ENCODE results near the gene CHPF. TPM values are rescaled to one million over a fixed set of nuclear protein-coding genes. Genes with fewer than 3 reads are reported as not detected.

CHPF gene
- total RNA-seq, 1 donor from 2014 or later, result 27.1 TPM

DNA sequence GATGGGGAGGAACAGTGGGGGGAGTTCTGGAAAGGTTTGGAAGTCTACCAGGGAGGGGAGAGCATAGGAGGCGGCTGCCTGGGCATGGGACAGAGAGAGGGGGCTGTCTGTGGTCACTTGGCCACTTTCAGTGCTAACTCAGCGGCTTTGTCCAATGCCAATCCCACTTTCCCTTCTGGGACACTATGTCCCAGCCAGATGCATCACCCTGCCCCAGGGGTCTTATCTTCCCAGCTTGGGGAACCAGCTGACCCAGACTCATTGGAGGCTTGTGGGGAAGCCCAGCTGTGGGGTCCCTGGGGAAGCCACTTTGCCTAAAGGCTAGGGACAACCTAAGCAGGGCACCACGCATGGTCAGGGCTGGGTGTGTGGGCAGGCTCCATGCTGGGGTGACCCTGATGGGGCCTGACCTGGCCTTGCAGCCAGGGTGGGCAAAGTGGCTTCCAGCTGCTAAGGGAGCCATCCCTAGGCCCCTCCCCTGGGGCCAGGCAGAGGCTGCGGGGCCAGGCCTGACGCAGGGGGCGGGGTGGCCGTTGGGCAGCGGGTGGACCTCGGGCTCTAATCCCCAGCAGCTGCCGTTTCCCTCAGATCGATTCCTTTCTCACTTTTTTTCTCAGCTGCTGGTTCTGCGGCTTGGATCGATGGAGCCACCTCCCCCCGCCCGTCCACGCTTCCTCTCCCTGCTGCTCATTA is 30.9 kb downstream of the CHPF start:
- ATAC-seq, result no peak

DNA sequence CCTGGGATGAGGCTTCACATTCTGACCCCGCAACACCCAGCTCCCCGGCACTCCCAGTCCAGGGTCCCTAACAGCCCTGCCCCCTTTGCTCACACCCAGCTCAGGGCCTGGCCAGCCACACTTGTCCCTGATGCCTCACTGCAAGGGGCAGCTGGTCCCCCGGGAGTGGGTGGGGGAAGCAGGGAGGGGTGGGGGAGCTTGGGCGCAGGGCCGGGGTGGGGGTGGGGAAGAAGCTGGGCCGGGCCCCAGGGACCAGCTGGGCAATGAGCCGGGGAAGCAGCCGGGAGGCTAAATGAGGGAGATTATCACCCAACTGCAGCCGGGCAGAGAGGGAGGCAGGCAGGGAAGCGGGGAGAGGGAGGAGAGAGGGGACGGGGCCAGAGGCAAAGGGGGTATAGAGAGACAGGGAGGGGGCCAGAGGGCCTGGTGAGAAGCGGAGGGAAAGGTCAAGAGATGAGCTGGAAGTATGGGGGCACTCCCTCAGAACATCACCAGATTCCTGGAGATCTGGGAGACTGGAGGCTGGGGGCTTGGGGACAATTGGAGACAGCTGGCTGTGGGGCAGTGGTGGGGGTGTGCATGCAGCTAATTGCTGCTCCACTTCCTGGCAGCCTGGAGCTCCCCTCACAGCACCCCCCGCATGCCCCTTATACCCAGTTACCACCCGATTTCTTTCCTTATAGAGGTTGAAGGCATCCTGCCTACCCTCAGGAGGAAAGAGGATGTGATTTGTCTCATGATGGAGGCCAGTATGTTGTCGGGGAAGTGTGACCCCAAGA is 31.9 kb downstream of the CHPF start:
- no peak for ATAC-seq

- no peak for ATAC-seq
These were observed 33.0 kb downstream of the CHPF start for GRCh38 chr2:219510512-219511135.

- ATAC-seq, result peak; percentile 63
These were observed 33.7 kb downstream of the CHPF start for GRCh38 chr2:219509780-219510511.

GRCh38 chr2:219508971-219509779 is 34.4 kb downstream of the CHPF start:
- ATAC-seq, result peak; percentile 6

GRCh38 chr2:219508444-219508734 is 35.2 kb downstream of the CHPF start:
- no peak for ATAC-seq

- ATAC-seq, result no peak
These were observed 35.8 kb downstream of the CHPF start for GRCh38 chr2:219507581-219508443.

DNA sequence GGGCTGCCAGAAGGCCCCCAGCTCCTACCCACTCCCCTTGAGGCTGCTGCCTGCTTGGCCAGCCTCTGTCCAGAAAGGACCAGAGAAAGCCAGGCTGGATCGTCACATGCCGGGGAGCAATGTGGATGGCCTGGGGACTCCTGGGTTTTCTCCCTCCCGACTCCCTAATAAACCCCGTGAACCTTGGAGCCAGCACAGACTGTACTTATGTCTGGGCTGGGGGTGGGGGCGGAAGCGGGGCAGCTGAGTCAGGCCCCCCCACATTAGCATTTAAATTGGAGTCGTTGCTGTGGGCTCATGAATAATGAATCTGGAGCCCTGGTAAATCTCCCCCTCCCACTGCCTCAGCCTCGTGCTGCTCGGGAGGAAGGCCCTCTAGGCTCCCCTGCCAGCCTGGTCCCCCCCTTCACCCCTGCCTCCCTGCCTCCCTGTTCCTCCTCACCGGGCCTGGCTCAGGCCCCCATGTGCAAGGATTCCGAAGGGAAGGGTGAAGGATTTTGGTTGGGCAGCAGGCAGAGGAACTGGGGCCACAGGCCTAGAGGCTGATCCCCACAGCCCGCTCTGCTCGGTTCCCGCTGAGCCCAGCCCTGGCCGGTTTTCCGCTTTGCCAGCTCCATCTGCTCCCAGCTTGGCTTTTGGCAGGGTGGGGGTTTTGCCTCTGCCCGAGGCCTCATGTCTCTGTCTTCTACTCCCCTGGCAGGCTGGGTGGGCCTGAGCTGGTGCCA is 36.6 kb downstream of the CHPF start:
- no peak for ATAC-seq

GRCh38 chr2:219506153-219506801 is 37.3 kb downstream of the CHPF start:
- ATAC-seq, result no peak

GRCh38 chr2:219505585-219505984 is 38.0 kb downstream of the CHPF start:
- ATAC-seq, result no peak

GRCh38 chr2:219502618-219503017 is 41.0 kb downstream of the CHPF start:
- no peak for ATAC-seq

DNA sequence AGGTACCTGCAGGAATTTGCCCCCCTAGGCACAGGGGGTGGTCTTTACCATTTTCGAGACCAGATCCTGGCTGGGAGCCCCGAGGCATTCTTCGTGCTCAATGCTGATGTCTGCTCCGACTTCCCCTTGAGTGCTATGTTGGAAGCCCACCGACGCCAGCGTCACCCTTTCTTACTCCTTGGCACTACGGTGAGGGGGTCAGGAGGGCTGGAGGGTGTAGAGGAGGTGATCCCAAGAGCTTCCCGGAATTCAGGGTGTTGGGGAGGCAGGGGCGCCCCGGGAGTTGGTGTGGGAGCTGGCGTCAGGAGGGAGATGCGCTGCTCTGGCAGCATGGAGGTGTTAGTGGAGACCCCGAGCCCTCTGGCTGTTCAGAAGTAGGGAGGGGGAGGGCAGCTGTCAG is 41.8 kb downstream of the CHPF start:
- no peak for ATAC-seq

DNA sequence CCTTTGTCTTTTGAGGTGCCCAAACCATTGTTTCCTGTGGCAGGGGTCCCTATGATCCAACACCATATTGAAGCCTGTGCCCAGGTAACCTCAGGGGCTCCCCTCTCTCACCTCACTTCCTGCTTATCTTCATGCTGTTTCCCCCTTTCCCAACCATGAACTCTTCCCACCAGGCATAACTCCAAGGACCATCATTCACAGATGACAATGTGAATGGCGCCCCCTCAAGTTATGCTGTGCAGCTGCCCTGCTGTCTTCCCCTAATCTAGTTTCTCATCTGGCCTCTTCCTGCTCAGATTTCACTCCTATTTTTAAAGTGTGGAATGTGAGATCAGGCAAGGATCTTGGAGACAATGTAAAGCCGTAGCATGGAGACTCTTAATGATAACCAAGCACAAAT is 43.5 kb downstream of the CHPF start:
- ATAC-seq, result no peak

DNA sequence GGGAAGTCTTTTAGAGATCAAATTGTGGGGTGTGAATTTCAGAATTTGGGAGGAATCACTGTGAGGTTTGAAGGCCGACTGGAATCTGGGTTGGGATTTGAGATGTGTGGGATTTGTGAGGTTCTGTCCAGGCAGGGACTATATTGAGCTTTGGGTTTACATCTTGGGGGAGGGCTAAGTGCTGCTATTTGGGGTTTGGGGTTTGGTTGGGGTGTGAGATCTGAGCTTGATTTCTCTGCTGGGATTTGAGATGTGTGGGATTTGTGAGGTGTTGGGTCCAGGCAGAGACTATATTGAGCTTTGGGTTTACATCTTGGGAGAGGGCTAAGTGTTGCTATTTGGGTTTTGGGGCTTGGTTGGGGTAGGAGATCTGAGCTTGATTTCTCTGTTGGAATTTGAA is 44.1 kb downstream of the CHPF start:
- no peak for ATAC-seq

- ATAC-seq, result no peak
These were observed 44.6 kb downstream of the CHPF start for GRCh38 chr2:219499058-219499307.

GRCh38 chr2:219498280-219499057 is 45.1 kb downstream of the CHPF start, which contains the start of gene GMPPA:
TSS of gene GMPPA (plus strand) at chr2:219498891. CDS start at chr2:219499976, 1,085 bp downstream.
- peak; percentile 92 for ATAC-seq

GRCh38 chr2:219497495-219498279 is 45.9 kb downstream of the CHPF start:
- peak; percentile 58 for ATAC-seq

DNA sequence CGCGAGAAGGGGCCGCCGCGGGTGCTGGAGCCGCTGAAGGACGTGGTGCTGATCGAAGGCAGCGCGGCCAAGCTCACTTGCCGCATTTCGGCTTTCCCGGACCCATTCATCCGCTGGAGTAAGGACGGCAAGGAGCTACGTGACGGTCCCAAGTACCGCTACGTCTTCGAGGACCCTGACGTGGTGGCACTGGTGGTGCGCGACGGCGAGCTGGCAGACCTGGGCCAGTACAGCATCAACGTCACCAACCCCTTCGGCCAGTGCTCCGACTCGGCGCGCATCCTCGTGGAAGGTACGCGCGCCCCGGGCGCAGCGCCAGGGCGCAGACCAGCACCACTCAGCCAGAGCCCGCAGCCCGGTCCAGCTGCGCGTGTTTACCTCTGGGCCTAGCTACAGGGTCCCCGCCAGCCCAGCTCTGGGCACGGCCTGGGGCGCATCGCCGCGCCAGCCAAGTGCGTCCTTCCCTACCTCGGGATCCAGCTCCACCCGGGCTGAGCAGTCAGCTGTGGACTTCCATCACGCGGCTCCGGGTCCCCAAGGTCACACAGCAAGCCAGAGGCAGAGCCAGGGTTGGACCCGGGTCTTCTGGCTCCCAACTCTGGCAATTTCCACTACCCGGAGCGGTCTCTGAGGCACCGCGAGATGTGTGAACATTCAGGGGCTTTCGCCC is 46.6 kb downstream of the CHPF start:
- no peak for ATAC-seq
